ENCODE measurements around the gene PNCK. TPM values are rescaled to one million over a fixed set of nuclear protein-coding genes. Genes with fewer than 3 reads are reported as not detected.

Gene PNCK
- total and polyA plus RNA-seq, 2 of the 13 experiments (the other 11 are each of a cell fraction or from before 2014, with no cell fraction given) = 33.1 TPM; not detected in 1

- TF ChIP-seq ZBTB46 (CRISPR knock-in tag; IDR thresholded peaks at IDR 0.05; ENCODE audit: borderline replicate concordance) (0 out of 2 replicates have a peak, but pooled peaks have one; percentile 44), ZNF44 (CRISPR knock-in tag; IDR thresholded peaks at IDR 0.05) (no peak), SIN3B (IDR thresholded peaks at IDR 0.05; ENCODE audit: low read length) (no peak), ZNF24 (IDR thresholded peaks at IDR 0.05) (no peak), ZNF556 (CRISPR knock-in tag; IDR thresholded peaks at IDR 0.05; ENCODE audit: borderline replicate concordance) (no peak), NCOA2 (CRISPR knock-in tag; IDR thresholded peaks at IDR 0.05) (peak; percentile 94), ZNF816 (CRISPR knock-in tag; IDR thresholded peaks at IDR 0.05; ENCODE audit: borderline replicate concordance) (no peak), FOXA3 (CRISPR knock-in tag; IDR thresholded peaks at IDR 0.05) (peak; percentile 58), HMG20B (CRISPR knock-in tag; conservative IDR thresholded peaks at IDR 0.05) (no peak), ISL2 (CRISPR knock-in tag; IDR thresholded peaks at IDR 0.05) (peak; percentile 54), ZNF335 (CRISPR knock-in tag; IDR thresholded peaks at IDR 0.05) (no peak), ZMAT3 (CRISPR knock-in tag; conservative IDR thresholded peaks at IDR 0.05) (no peak; the same call in 1 of the 2 replicates), PHF8 (CRISPR knock-in tag; IDR thresholded peaks at IDR 0.05) (peak; percentile 32; the same call in 1 of the 2 replicates), TBX2 (CRISPR knock-in tag; IDR thresholded peaks at IDR 0.05; ENCODE audit: borderline replicate concordance) (peak; percentile 82), ZBTB7B (CRISPR knock-in tag; IDR thresholded peaks at IDR 0.05) (peak; percentile 88; the same call in 1 of the 2 replicates), GATA4 (IDR thresholded peaks at IDR 0.05; ENCODE audit: borderline replicate concordance, low read depth) (peak; percentile 81), KAT8 (CRISPR knock-in tag; IDR thresholded peaks at IDR 0.05) (no peak), KAT2B (IDR thresholded peaks at IDR 0.05; ENCODE audit: borderline replicate concordance, low read depth, low read length) (no peak), ZFYVE20 (CRISPR knock-in tag; IDR thresholded peaks at IDR 0.05; ENCODE audit: borderline replicate concordance, low read depth) (no peak), RFXAP (CRISPR knock-in tag; IDR thresholded peaks at IDR 0.05; ENCODE audit: borderline replicate concordance) (peak; percentile 24; the same call in 1 of the 2 replicates), FOXO1 (CRISPR knock-in tag; IDR thresholded peaks at IDR 0.05) (peak; percentile 83)
- TF ChIP-seq, protein P1, sequence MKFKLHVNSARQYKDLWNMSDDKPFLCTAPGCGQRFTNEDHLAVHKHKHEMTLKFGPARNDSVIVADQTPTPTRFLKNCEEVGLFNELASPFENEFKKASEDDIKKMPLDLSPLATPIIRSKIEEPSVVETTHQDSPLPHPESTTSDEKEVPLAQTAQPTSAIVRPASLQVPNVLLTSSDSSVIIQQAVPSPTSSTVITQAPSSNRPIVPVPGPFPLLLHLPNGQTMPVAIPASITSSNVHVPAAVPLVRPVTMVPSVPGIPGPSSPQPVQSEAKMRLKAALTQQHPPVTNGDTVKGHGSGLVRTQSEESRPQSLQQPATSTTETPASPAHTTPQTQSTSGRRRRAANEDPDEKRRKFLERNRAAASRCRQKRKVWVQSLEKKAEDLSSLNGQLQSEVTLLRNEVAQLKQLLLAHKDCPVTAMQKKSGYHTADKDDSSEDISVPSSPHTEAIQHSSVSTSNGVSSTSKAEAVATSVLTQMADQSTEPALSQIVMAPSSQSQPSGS (CRISPR knock-in tag; IDR thresholded peaks at IDR 0.05) = 0 out of 2 replicates have a peak, but pooled peaks have one; percentile 21
- TF ChIP-seq, protein P2, sequence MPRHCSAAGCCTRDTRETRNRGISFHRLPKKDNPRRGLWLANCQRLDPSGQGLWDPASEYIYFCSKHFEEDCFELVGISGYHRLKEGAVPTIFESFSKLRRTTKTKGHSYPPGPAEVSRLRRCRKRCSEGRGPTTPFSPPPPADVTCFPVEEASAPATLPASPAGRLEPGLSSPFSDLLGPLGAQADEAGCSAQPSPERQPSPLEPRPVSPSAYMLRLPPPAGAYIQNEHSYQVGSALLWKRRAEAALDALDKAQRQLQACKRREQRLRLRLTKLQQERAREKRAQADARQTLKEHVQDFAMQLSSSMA (CRISPR knock-in tag; IDR thresholded peaks at IDR 0.05) = no peak
- TF ChIP-seq, protein P3, sequence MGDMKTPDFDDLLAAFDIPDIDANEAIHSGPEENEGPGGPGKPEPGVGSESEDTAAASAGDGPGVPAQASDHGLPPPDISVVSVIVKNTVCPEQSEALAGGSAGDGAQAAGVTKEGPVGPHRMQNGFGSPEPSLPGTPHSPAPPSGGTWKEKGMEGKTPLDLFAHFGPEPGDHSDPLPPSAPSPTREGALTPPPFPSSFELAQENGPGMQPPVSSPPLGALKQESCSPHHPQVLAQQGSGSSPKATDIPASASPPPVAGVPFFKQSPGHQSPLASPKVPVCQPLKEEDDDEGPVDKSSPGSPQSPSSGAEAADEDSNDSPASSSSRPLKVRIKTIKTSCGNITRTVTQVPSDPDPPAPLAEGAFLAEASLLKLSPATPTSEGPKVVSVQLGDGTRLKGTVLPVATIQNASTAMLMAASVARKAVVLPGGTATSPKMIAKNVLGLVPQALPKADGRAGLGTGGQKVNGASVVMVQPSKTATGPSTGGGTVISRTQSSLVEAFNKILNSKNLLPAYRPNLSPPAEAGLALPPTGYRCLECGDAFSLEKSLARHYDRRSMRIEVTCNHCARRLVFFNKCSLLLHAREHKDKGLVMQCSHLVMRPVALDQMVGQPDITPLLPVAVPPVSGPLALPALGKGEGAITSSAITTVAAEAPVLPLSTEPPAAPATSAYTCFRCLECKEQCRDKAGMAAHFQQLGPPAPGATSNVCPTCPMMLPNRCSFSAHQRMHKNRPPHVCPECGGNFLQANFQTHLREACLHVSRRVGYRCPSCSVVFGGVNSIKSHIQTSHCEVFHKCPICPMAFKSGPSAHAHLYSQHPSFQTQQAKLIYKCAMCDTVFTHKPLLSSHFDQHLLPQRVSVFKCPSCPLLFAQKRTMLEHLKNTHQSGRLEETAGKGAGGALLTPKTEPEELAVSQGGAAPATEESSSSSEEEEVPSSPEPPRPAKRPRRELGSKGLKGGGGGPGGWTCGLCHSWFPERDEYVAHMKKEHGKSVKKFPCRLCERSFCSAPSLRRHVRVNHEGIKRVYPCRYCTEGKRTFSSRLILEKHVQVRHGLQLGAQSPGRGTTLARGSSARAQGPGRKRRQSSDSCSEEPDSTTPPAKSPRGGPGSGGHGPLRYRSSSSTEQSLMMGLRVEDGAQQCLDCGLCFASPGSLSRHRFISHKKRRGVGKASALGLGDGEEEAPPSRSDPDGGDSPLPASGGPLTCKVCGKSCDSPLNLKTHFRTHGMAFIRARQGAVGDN (CRISPR knock-in tag; IDR thresholded peaks at IDR 0.05) = peak; percentile 81
Measured at GRCh38 chrX:153623310-153624029, 50.1 kb downstream of the PNCK start (continued).

Data from HepG2 (cell line).